ENCODE measurements around the gene XCL1. TPM values are rescaled to one million over a fixed set of nuclear protein-coding genes. Genes with fewer than 3 reads are reported as not detected.

The XCL1 gene
- total RNA-seq, 1 donor from 2014 or later, result not detected

- Histone ChIP-seq H3K27me3 (no peaks in the 10 kb centered on the region), H3K9me3 (no peaks in the 10 kb centered on the region), H3K36me3 (no peaks in the 10 kb centered on the region), H3K4me3 (no peak overlapping the region), H3K4me1 (no peaks in the 10 kb centered on the region), H3K27ac (no peak overlapping the region)
- intact Hi-C loops (cut with DNase I), result no loop called here
- TF ChIP-seq POLR2A (IDR thresholded peaks at IDR 0.05) (no peak), POLR2AphosphoS5 (IDR thresholded peaks at IDR 0.05; ENCODE audit: insufficient read depth in 1 of 2, low read depth in 1 of 2) (no peak), CTCF (IDR thresholded peaks at IDR 0.05) (no peak)
- no peak for DNase-seq (ENCODE audit: extremely low spot score in 2 of 2)
Measured at GRCh38 chr1:168582688-168583336, 6.4 kb downstream of the XCL1 start.

DNA sequence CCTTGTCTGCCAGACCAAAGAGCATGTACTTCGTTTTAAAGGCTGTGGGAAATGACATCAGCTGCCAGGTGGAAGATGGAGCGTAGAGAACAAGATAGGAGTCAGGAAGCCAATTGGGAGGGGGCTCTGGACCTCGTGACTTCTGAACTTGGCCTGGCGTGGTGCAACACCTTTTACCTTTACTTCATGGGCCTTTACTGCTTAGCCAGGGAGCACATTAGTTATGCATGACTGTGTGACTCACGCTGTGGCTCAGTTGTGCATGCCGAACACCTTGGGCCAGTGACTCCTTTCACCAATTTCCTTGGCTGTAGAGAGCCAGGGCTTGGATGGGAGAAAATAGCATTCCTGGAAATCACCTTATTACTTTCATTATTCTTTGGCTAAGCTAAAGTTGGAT, 7.2 kb downstream of the XCL1 start:
- H3K4me3 ChIP-seq, result no peak overlapping the region
- DNase-seq (ENCODE audit: extremely low spot score in 2 of 2), result no peak
- TF ChIP-seq POLR2A (IDR thresholded peaks at IDR 0.05), result no peak
- TF ChIP-seq CTCF (IDR thresholded peaks at IDR 0.05), result no peak
- TF ChIP-seq POLR2AphosphoS5 (IDR thresholded peaks at IDR 0.05; ENCODE audit: insufficient read depth in 1 of 2, low read depth in 1 of 2), result no peak
- no peaks in the 10 kb centered on the region for H3K4me1 ChIP-seq
- no peak overlapping the region for H3K27ac ChIP-seq
- H3K9me3 ChIP-seq, result no peaks in the 10 kb centered on the region
- intact Hi-C loops (cut with DNase I), result no loop called here
- no peaks in the 10 kb centered on the region for H3K36me3 ChIP-seq
- H3K27me3 ChIP-seq, result no peaks in the 10 kb centered on the region

GRCh38 chr1:168585191-168585590, 8.8 kb downstream of the XCL1 start:
- no peak overlapping the region for H3K27ac ChIP-seq
- H3K36me3 ChIP-seq, result no peaks in the 10 kb centered on the region
- intact Hi-C loops (cut with DNase I), result no loop called here
- H3K4me3 ChIP-seq, result no peak overlapping the region
- TF ChIP-seq CTCF (IDR thresholded peaks at IDR 0.05) (no peak), POLR2A (IDR thresholded peaks at IDR 0.05) (no peak), POLR2AphosphoS5 (IDR thresholded peaks at IDR 0.05; ENCODE audit: insufficient read depth in 1 of 2, low read depth in 1 of 2) (peak in 1 of 2 donors; percentile 21)
- no peaks in the 10 kb centered on the region for H3K27me3 ChIP-seq
- no peaks in the 10 kb centered on the region for H3K9me3 ChIP-seq
- no peak for DNase-seq (ENCODE audit: extremely low spot score in 2 of 2)
- H3K4me1 ChIP-seq, result no peaks in the 10 kb centered on the region

GRCh38 chr1:168585937-168586336, 9.5 kb downstream of the XCL1 start:
- no peaks in the 10 kb centered on the region for H3K27me3 ChIP-seq
- H3K4me3 ChIP-seq, result no peak overlapping the region
- intact Hi-C loops (cut with DNase I), result no loop called here
- no peaks in the 10 kb centered on the region for H3K9me3 ChIP-seq
- H3K27ac ChIP-seq, result no peak overlapping the region
- no peaks in the 10 kb centered on the region for H3K36me3 ChIP-seq
- no peaks in the 10 kb centered on the region for H3K4me1 ChIP-seq
- DNase-seq (ENCODE audit: extremely low spot score in 2 of 2), result no peak
- no peak for TF ChIP-seq POLR2A (IDR thresholded peaks at IDR 0.05)
- TF ChIP-seq CTCF (IDR thresholded peaks at IDR 0.05), result no peak
- TF ChIP-seq POLR2AphosphoS5 (IDR thresholded peaks at IDR 0.05; ENCODE audit: insufficient read depth in 1 of 2, low read depth in 1 of 2), result no peak

DNA sequence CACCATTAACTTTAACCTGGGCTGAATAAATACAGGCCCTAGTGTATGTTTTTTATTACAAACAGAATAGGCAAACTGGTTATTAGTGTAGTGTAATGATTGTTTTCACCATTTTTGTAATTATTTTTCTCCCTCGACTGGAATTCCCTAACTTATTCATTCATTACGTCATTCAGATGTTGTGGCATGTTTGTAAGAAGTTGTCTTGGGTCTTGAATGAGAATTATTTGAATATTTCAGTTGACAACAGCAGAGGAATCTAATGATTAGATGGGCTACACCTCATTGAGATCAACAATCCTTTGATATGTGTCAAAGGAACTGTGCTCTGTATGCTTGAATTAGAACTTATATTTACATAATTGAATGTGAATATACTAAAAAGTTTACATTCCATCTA, 12.8 kb downstream of the XCL1 start:
- no peak overlapping the region for H3K4me3 ChIP-seq
- intact Hi-C loops (cut with DNase I), result no loop called here
- no peak for DNase-seq (ENCODE audit: extremely low spot score in 2 of 2)
- no peaks in the 10 kb centered on the region for H3K36me3 ChIP-seq
- no peak for TF ChIP-seq CTCF (IDR thresholded peaks at IDR 0.05)
- H3K4me1 ChIP-seq, result no peaks in the 10 kb centered on the region
- no peaks in the 10 kb centered on the region for H3K27me3 ChIP-seq
- H3K27ac ChIP-seq, result no peak overlapping the region
- no peaks in the 10 kb centered on the region for H3K9me3 ChIP-seq

All from vagina (tissue), 2 donors.